Uterus (tissue), 4 donors: ENCODE data around the gene CGB3. TPM values are rescaled to one million over a fixed set of nuclear protein-coding genes. Genes with fewer than 3 reads are reported as not detected.

Experiments
- DNase-seq, 2 donors: peaks; one replicate each; pipeline ENCODE4 v3.0.0-alpha.2; 2019 to 2020
- H3K27ac ChIP-seq, 2 donors: fragments of 200-600 bp; sonication (generic); 1 replicate in 1 of 2; 2 replicates in 1 of 2; pipeline ENCODE4 v1.5.1; 2016 to 2018
- H3K27me3 ChIP-seq, 2 donors: fragments of 200-600 bp; sonication (generic); one replicate each; pipeline ENCODE4 v1.5.1; 2018 to 2019; ENCODE audit warnings: control low read depth in 1 of 2
- H3K36me3 ChIP-seq, 2 donors: fragments of 200-600 bp; sonication (generic); one replicate each; pipeline ENCODE4 v1.5.1; 2019; ENCODE audit warnings: control low read depth in 1 of 2
- H3K4me1 ChIP-seq, 2 donors: fragments of 200-600 bp; sonication (generic); one replicate each; pipeline ENCODE4 v1.5.1; 2018 to 2019; ENCODE audit warnings: control low read depth in 1 of 2
- H3K4me3 ChIP-seq, 2 donors: fragments of 200-600 bp; sonication (generic); 1 replicate in 1 of 2; 2 replicates in 1 of 2; pipeline ENCODE4 v1.5.1; 2018 to 2019; ENCODE audit warnings: mild to moderate bottlenecking in 1 of 2
- H3K9me3 ChIP-seq, 2 donors: fragments of 200-600 bp; sonication (generic); one replicate each; pipeline ENCODE4 v1.5.1; 2019; ENCODE audit warnings: control low read depth in 1 of 2
- POLR2A ChIP-seq, 2 donors: fragments of 450-650 bp; IDR thresholded peaks; one replicate each; pipeline ENCODE4 v1.6.1; 2016; ENCODE audit warnings: antibody characterized with exemption in 2 of 2, mild to moderate bottlenecking in 1 of 2, moderate library complexity in 1 of 2
- intact Hi-C: fragments of 100-400 bp; cut with DNase I; formaldehyde crosslinking; loops from one replicate; pipeline ENCODE4 v1.15.1; 2023; ENCODE audit warnings: low total_unique reads
- total RNA-seq, 4 donors: library from RNA; depleted of rRNA in 3 of 4; stranded (reverse); fragments of >200 nt in 3 of 4; gene quantifications; one replicate each; pipeline versions ENCODE4 v1.1.0 to v1.2.4, GENCODE V29; 2014 to 2023
- TF ChIP-seq, protein P1 (sequence below), 4 experiments: fragments of 200-600 bp in 2 of 4; fragments of 450-650 bp in 2 of 4; sonication (generic) in 2 of 4; IDR thresholded peaks; one replicate each; pipeline ENCODE4 v1.5.1; 2016 to 2019; ENCODE audit warnings: antibody characterized with exemption in 4 of 4, mild to moderate bottlenecking in 2 of 4, moderate library complexity in 1 of 4
- donor health status: DM: yes; HTN: yes; CAD: no.

The CGB3 gene
- total RNA-seq, 4 donors from 2014 or later, result not detected

- Histone ChIP-seq H3K9me3 (no peaks in the 10 kb centered on the region), H3K36me3 (no peaks in the 10 kb centered on the region), H3K27ac (no peak overlapping the region), H3K4me1 (no peaks in the 10 kb centered on the region), H3K27me3 (no peaks in the 10 kb centered on the region), H3K4me3 (no peak overlapping the region)
- DNase-seq, result no peak
- no peak for TF ChIP-seq POLR2A (IDR thresholded peaks at IDR 0.05)
- TF ChIP-seq, protein P1, sequence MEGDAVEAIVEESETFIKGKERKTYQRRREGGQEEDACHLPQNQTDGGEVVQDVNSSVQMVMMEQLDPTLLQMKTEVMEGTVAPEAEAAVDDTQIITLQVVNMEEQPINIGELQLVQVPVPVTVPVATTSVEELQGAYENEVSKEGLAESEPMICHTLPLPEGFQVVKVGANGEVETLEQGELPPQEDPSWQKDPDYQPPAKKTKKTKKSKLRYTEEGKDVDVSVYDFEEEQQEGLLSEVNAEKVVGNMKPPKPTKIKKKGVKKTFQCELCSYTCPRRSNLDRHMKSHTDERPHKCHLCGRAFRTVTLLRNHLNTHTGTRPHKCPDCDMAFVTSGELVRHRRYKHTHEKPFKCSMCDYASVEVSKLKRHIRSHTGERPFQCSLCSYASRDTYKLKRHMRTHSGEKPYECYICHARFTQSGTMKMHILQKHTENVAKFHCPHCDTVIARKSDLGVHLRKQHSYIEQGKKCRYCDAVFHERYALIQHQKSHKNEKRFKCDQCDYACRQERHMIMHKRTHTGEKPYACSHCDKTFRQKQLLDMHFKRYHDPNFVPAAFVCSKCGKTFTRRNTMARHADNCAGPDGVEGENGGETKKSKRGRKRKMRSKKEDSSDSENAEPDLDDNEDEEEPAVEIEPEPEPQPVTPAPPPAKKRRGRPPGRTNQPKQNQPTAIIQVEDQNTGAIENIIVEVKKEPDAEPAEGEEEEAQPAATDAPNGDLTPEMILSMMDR (IDR thresholded peaks at IDR 0.05), result no peak
- intact Hi-C loops, result no loop called here
Observed at GRCh38 chr19:49065905-49066512, 41.9 kb upstream of the CGB3 start.

DNA sequence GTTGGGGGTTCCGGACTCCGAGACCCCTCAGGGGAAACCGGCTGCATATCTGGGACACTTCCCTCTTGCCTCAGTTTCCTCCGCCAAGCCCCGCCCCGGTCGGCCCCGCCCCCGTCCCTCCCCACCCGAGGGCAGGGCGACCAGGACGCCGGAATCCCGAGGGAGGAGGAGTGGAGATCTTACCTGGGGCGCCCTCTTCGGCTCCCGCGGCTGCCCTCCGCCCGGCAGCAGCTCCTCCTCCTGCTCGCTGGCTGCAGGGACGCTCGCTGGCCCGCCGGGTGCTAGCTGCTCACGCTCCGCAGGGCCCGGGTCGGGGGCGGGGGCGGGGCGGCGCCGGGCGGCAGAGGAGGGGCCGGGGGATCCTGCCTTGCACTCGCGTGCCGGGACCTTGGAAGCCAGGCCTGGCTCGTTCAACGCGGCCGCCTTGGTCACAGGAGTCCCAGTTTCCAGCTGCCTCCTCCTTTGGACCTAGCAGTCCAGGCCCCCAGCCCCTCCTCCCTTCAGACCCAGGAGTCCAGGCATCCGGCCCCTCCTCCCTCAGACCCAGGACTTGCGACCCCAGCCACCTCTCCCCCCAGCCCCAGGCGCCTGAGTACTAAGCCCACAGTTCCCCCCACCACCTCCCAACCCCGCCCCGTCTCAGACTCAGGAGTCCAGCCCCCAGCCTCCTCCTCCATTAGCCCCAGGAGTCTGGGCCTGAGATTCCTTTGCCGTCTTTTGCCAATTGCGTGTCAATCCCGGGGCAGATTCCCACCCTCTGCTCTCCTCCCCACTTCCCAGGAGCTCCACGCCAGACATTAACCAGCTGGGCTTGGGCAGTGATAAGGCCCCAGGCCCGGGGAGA, 40.9 kb upstream of the CGB3 start, which contains the start of gene NTF4:
Gene NTF4, minus strand, starts transcription at position 51 of the 844 bp plus-strand sequence. CDS start 2,821 bp downstream, outside the sequence.
- Histone ChIP-seq H3K9me3 (no peaks in the 10 kb centered on the region), H3K27me3 (no peaks in the 10 kb centered on the region), H3K36me3 (no peaks in the 10 kb centered on the region), H3K4me1 (no peaks in the 10 kb centered on the region), H3K27ac (no peak within 1 kb of the TSS), H3K4me3 (no peak within 1 kb of the TSS)
- TF ChIP-seq, protein P1 (IDR thresholded peaks at IDR 0.05), result no peak
- TF ChIP-seq POLR2A (IDR thresholded peaks at IDR 0.05), result no peak
- DNase-seq, result no peak
- intact Hi-C loops, result no loop called here

- no peaks in the 10 kb centered on the region for H3K27me3 ChIP-seq
- no peaks in the 10 kb centered on the region for H3K36me3 ChIP-seq
- no peaks in the 10 kb centered on the region for H3K9me3 ChIP-seq
- H3K27ac ChIP-seq, result no peak overlapping the region
- no peak for TF ChIP-seq POLR2A (IDR thresholded peaks at IDR 0.05)
- TF ChIP-seq, protein P1 (IDR thresholded peaks at IDR 0.05), result no peak
- H3K4me3 ChIP-seq, result no peak overlapping the region
- no peaks in the 10 kb centered on the region for H3K4me1 ChIP-seq
- intact Hi-C loops, result no loop called here
- DNase-seq, result no peak
Observed at GRCh38 chr19:49064029-49064629, 40.0 kb upstream of the CGB3 start.

- no peak overlapping the region for H3K27ac ChIP-seq
- peaks cover 0 to 5% of the 10 kb centered on the region in 2 donors for H3K4me1 ChIP-seq
- H3K36me3 ChIP-seq, result no peaks in the 10 kb centered on the region
- intact Hi-C loops, result no loop called here
- no peak for DNase-seq
- no peaks in the 10 kb centered on the region for H3K9me3 ChIP-seq
- no peaks in the 10 kb centered on the region for H3K27me3 ChIP-seq
- H3K4me3 ChIP-seq, result no peak overlapping the region
- TF ChIP-seq, protein P1 (IDR thresholded peaks at IDR 0.05), result no peak
- TF ChIP-seq POLR2A (IDR thresholded peaks at IDR 0.05), result no peak
Observed at GRCh38 chr19:49061445-49061844, 37.3 kb upstream of the CGB3 start.

DNA sequence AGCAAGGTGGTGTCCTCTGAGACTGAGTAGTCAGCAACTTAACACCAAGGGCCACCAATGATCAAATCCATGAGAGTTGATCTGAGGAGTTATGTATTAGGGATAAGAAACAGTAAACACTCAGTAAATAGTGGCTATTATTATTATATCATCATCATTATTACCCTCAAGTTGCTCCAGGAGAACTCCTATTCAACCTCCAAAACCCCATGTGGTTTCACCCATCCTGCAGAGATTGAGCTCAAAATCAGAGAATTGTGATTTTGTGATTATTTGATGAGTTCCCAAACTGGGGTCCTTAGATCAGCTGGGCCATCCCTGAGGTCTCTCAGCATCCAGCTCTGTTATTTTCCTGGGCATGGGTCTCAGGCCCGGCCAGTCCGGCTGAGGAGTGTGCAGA, 36.9 kb upstream of the CGB3 start:
- no peak overlapping the region for H3K4me3 ChIP-seq
- no peaks in the 10 kb centered on the region for H3K27me3 ChIP-seq
- no peak for DNase-seq
- peaks cover 0 to 5% of the 10 kb centered on the region in 2 donors for H3K4me1 ChIP-seq
- intact Hi-C loops, result no loop called here
- no peaks in the 10 kb centered on the region for H3K36me3 ChIP-seq
- no peak for TF ChIP-seq POLR2A (IDR thresholded peaks at IDR 0.05)
- TF ChIP-seq, protein P1 (IDR thresholded peaks at IDR 0.05), result no peak
- H3K27ac ChIP-seq, result no peak overlapping the region
- H3K9me3 ChIP-seq, result no peaks in the 10 kb centered on the region
